Measurements from ENCODE around the gene IRF6. TPM values are rescaled to one million over a fixed set of nuclear protein-coding genes. Genes with fewer than 3 reads are reported as not detected.
A peak's percentile ranks its signal among the peaks of the same experiment; 100 is the strongest.
"Not testable (repeated sequence)": the region's sequence is repeated elsewhere in the genome, so short reads cannot be mapped to it uniquely, and the experiment has no call there.

Gene IRF6
- total RNA-seq, 2 experiments from 2014 or later = 1.3 to 1.7 TPM

GRCh38 chr1:209797978-209798639 lies 7.8 kb downstream of the IRF6 start:
- Mint-ChIP-seq H3K36me3 (no peaks in the 10 kb centered on the region), H3K4me1 (no peaks in the 10 kb centered on the region), H3K4me3 (no peak overlapping the region), H3K27ac (no peak overlapping the region), H3K9me3 (ENCODE audit: low read depth) (no peaks in the 10 kb centered on the region), H3K27me3 (peaks cover 7% of the 10 kb centered on the region)
- CTCF ChIA-PET = interaction anchor here (2.1 kb wide), 1 partner anchor 25 kb away, joined by 6 read pairs; no protein-coding TSS in a partner anchor
- ATAC-seq (no peak), DNase-seq (no peak)

- H3K27me3 Mint-ChIP-seq; DNase-seq; ATAC-seq; H3K27ac Mint-ChIP-seq; H3K36me3 Mint-ChIP-seq; H3K4me3 Mint-ChIP-seq; H3K9me3 Mint-ChIP-seq (ENCODE audit: low read depth): not testable (repeated sequence)
- CTCF ChIA-PET = interaction anchor here (1.0 to 1.4 kb wide), 2 partner anchors 9 to 29 kb away, joined by 3 to 4 read pairs; partner anchors contain the start of gene C1orf74
- H3K4me1 Mint-ChIP-seq = peaks cover 18% of the 10 kb centered on the region
Observed at GRCh38 chr1:209793711-209794110, 12.2 kb downstream of the IRF6 start.

GRCh38 chr1:209791920-209792319 lies 14.0 kb downstream of the IRF6 start:
- CTCF ChIA-PET = interaction anchor here (3.0 kb wide), 1 partner anchor 14 kb away, joined by 10 read pairs; the partner anchor contains the start of gene IRF6
- DNase-seq (no peak), ATAC-seq (no peak)
- Mint-ChIP-seq H3K9me3 (ENCODE audit: low read depth) (no peaks in the 10 kb centered on the region), H3K4me1 (peaks cover 22% of the 10 kb centered on the region), H3K27ac (no peak overlapping the region), H3K36me3 (no peaks in the 10 kb centered on the region), H3K4me3 (no peak overlapping the region), H3K27me3 (no peaks in the 10 kb centered on the region)

GRCh38 chr1:209790286-209791193 lies 15.4 kb downstream of the IRF6 start:
- DNase-seq (no peak), ATAC-seq (no peak)
- Mint-ChIP-seq H3K36me3 (no peaks in the 10 kb centered on the region), H3K27me3 (no peaks in the 10 kb centered on the region), H3K4me1 (peaks cover 22% of the 10 kb centered on the region), H3K4me3 (no peak overlapping the region), H3K27ac (no peak overlapping the region), H3K9me3 (ENCODE audit: low read depth) (no peaks in the 10 kb centered on the region)
- CTCF ChIA-PET = interaction anchor here (0.8 to 3.0 kb wide), 2 partner anchors 15 to 33 kb away, joined by 3 to 10 read pairs; partner anchors contain the start of gene IRF6

- H3K4me1 Mint-ChIP-seq = peaks cover 34% of the 10 kb centered on the region
- peak overlapping the region; percentile 14 for H3K27ac Mint-ChIP-seq
- H3K9me3 Mint-ChIP-seq (ENCODE audit: low read depth) = no peaks in the 10 kb centered on the region
- H3K4me3 Mint-ChIP-seq = no peak overlapping the region
- CTCF ChIA-PET = interaction anchor here (2.2 kb wide), 1 partner anchor 34 kb away, joined by 13 read pairs; no protein-coding TSS in a partner anchor
- no peak for DNase-seq
- no peak for ATAC-seq
- H3K27me3 Mint-ChIP-seq = no peaks in the 10 kb centered on the region
- H3K36me3 Mint-ChIP-seq = peaks cover 3% of the 10 kb centered on the region
Observed at GRCh38 chr1:209789245-209789644, 16.7 kb downstream of the IRF6 start.

GRCh38 chr1:209787551-209787950 lies 18.4 kb downstream of the IRF6 start:
- ATAC-seq (no peak), DNase-seq (no peak)
- no peaks in the 10 kb centered on the region for H3K27me3 Mint-ChIP-seq
- no peaks in the 10 kb centered on the region for H3K9me3 Mint-ChIP-seq (ENCODE audit: low read depth)
- CTCF ChIA-PET = interaction anchor here (0.8 to 2.2 kb wide), 3 partner anchors 13 to 40 kb away, joined by 3 to 13 read pairs (median 3); no protein-coding TSS in a partner anchor
- H3K4me3 Mint-ChIP-seq = no peak overlapping the region
- peaks cover 3% of the 10 kb centered on the region for H3K36me3 Mint-ChIP-seq
- peaks cover 49% of the 10 kb centered on the region for H3K4me1 Mint-ChIP-seq
- H3K27ac Mint-ChIP-seq = no peak overlapping the region

GRCh38 chr1:209786146-209786545 lies 19.8 kb downstream of the IRF6 start:
- CTCF ChIA-PET = interaction anchor here (1.0 to 3.7 kb wide), 3 partner anchors 17 to 41 kb away, joined by 4 to 15 read pairs (median 5); partner anchors contain the start of gene UTP25
- peaks cover 48% of the 10 kb centered on the region for H3K4me1 Mint-ChIP-seq

GRCh38 chr1:209785592-209785991 lies 20.4 kb downstream of the IRF6 start:
- DNase-seq = no peak
- Mint-ChIP-seq H3K27me3 (no peaks in the 10 kb centered on the region), H3K4me1 (peaks cover 48% of the 10 kb centered on the region), H3K36me3 (peaks cover 9% of the 10 kb centered on the region), H3K4me3 (no peak overlapping the region), H3K27ac (peak overlapping the region; percentile 95), H3K9me3 (ENCODE audit: low read depth) (no peaks in the 10 kb centered on the region)
- CTCF ChIA-PET = interaction anchor here (1.6 to 3.7 kb wide), 2 partner anchors 17 to 38 kb away, joined by 5 to 15 read pairs; no protein-coding TSS in a partner anchor
- no peak for ATAC-seq

More at GRCh38 chr1:209786146-209786545, 19.8 kb downstream of the IRF6 start:
- H3K36me3 Mint-ChIP-seq = peaks cover 9% of the 10 kb centered on the region
- no peaks in the 10 kb centered on the region for H3K9me3 Mint-ChIP-seq (ENCODE audit: low read depth)
- no peaks in the 10 kb centered on the region for H3K27me3 Mint-ChIP-seq
- ATAC-seq (no peak), DNase-seq (no peak)
- no peak overlapping the region for H3K27ac Mint-ChIP-seq
- no peak overlapping the region for H3K4me3 Mint-ChIP-seq

GRCh38 chr1:209784265-209785169 lies 21.4 kb downstream of the IRF6 start, which contains the start of gene C1orf74:
TSS of gene C1orf74 (minus strand) at chr1:209784559. CDS start at chr1:209783634, 925 bp downstream.
- CTCF ChIA-PET = interaction anchor here (0.7 to 3.7 kb wide), 11 partner anchors 9 to 217 kb away, joined by 3 to 18 read pairs (median 4); partner anchors contain the start of genes TRAF3IP3 and UTP25
- H3K4me3 Mint-ChIP-seq = peak within 1 kb of the TSS; percentile 92
- peak; percentile 99 for DNase-seq
- H3K27me3 Mint-ChIP-seq = no peaks in the 10 kb centered on the region
- ATAC-seq = peak; percentile 99
- peaks cover 42% of the 10 kb centered on the region for H3K4me1 Mint-ChIP-seq
- H3K36me3 Mint-ChIP-seq = peaks cover 19% of the 10 kb centered on the region
- no peaks in the 10 kb centered on the region for H3K9me3 Mint-ChIP-seq (ENCODE audit: low read depth)
- peak within 1 kb of the TSS; percentile 95 for H3K27ac Mint-ChIP-seq

GRCh38 chr1:209783386-209783785 lies 22.6 kb downstream of the IRF6 start:
- Mint-ChIP-seq H3K27me3 (no peaks in the 10 kb centered on the region), H3K4me3 (peak overlapping the region; percentile 92), H3K4me1 (peaks cover 38% of the 10 kb centered on the region), H3K36me3 (peaks cover 30% of the 10 kb centered on the region), H3K9me3 (ENCODE audit: low read depth) (no peaks in the 10 kb centered on the region), H3K27ac (peak overlapping the region; percentile 95)
- DNase-seq (no peak), ATAC-seq (no peak)
- CTCF ChIA-PET = interaction anchor here (1.9 to 3.7 kb wide), 4 partner anchors 9 to 44 kb away, joined by 5 to 18 read pairs (median 11); partner anchors contain the start of genes TRAF3IP3 and UTP25

- Mint-ChIP-seq H3K27me3 (no peaks in the 10 kb centered on the region), H3K27ac (peak overlapping the region; percentile 16), H3K4me3 (no peak overlapping the region), H3K4me1 (peaks cover 50% of the 10 kb centered on the region), H3K9me3 (ENCODE audit: low read depth) (no peaks in the 10 kb centered on the region), H3K36me3 (peaks cover 60% of the 10 kb centered on the region)
- ATAC-seq = no peak
- no peak for DNase-seq
- CTCF ChIA-PET = interaction anchor here (1.0 to 1.8 kb wide), 3 partner anchors 11 to 43 kb away, joined by 3 to 4 read pairs (median 3); no protein-coding TSS in a partner anchor
Observed at GRCh38 chr1:209780268-209780667, 25.7 kb downstream of the IRF6 start.

- Mint-ChIP-seq H3K9me3 (ENCODE audit: low read depth) (no peaks in the 10 kb centered on the region), H3K27me3 (no peaks in the 10 kb centered on the region), H3K4me3 (no peak overlapping the region), H3K36me3 (peaks cover 71% of the 10 kb centered on the region), H3K27ac (peak overlapping the region; percentile 20), H3K4me1 (peaks cover 44% of the 10 kb centered on the region)
- no peak for DNase-seq
- CTCF ChIA-PET = no interaction called here
- ATAC-seq = no peak
Observed at GRCh38 chr1:209778102-209778501, 27.8 kb downstream of the IRF6 start.

Measured in activated CD8-positive, alpha-beta memory T cell treated with anti-CD3 and anti-CD28 coated beads, Interleukin-2, amount 10 ng/mL, durations not matched to agents 7 days and 5 days (primary cell).